ENCODE measurements around the gene INAFM1. TPM values are rescaled to one million over a fixed set of nuclear protein-coding genes. Genes with fewer than 3 reads are reported as not detected.
A peak's percentile ranks its signal among the peaks of the same experiment; 100 is the strongest.
"Not testable (repeated sequence)": the region's sequence is repeated elsewhere in the genome, so short reads cannot be mapped to it uniquely, and the experiment has no call there.

INAFM1 gene
- total and polyA plus RNA-seq, 9 of the 15 experiments (the other 6 are each of a cell fraction or from before 2014, with no cell fraction given), result 0.71 to 30.9 (median 3.1) TPM

- H2AFZ ChIP-seq (ENCODE audit: low read depth, low read length); CTCF ChIA-PET (ENCODE audit: low intra/inter-chr PET ratio); H3K9me3 ChIP-seq (replicated peaks; ENCODE audit: control insufficient read depth, insufficient read depth, low read depth, low read length); in situ Hi-C loops (cut with MboI); H3K79me2 ChIP-seq (ENCODE audit: control insufficient read depth, insufficient read depth, low read length); FAIRE-seq; H3K9ac ChIP-seq (ENCODE audit: insufficient read depth in 1 of 2, low read depth in 2 of 2, low read length in 2 of 2); H4K20me1 ChIP-seq (replicated peaks; ENCODE audit: control insufficient read depth, insufficient read depth, low read length); H3K4me2 ChIP-seq (ENCODE audit: insufficient read depth, low read length); H3K27me3 ChIP-seq (ENCODE audit: control insufficient read depth in 2 of 2, insufficient read depth in 2 of 2, low read length in 2 of 2); intact Hi-C loops (cut with micrococcal nuclease); DNase-seq (ENCODE audit: extremely low read depth in 1 of 4, low spot score in 3 of 4); BruUV-seq (replicated peaks); H3K27ac ChIP-seq (ENCODE audit: extremely low read depth, low read depth, low read length); H3K36me3 ChIP-seq (ENCODE audit: control insufficient read depth, insufficient read depth, low read length); POLR2A ChIA-PET; H3K4me1 ChIP-seq (replicated peaks in 1 of 2; ENCODE audit: control insufficient read depth in 2 of 2, insufficient read depth in 2 of 2, low read length in 2 of 2); H3K4me3 ChIP-seq; ATAC-seq; H3K9me1 ChIP-seq (ENCODE audit: control insufficient read depth, insufficient read depth, low read length): not testable (repeated sequence)
- 40% methylated on average over 3 of the region's 14 CpGs for WGBS (ENCODE audit: insufficient coverage, low coverage, missing lambda C conversion rate)
- TF ChIP-seq PCBP1 (IDR thresholded peaks at IDR 0.05; ENCODE audit: low read depth, low read length, poor library complexity, severe bottlenecking), result peak; percentile 79
Observed at GRCh38 chr19:47300867-47301266, 26.2 kb downstream of the INAFM1 start.

- BruUV-seq (replicated peaks), result no TSS peak
- WGBS (ENCODE audit: insufficient coverage, low coverage, missing lambda C conversion rate), result 75% methylated on average over 4 of the region's 10 CpGs
- Histone ChIP-seq H3K4me2 (ENCODE audit: insufficient read depth, low read length) (no peak overlapping the region), H3K9ac (ENCODE audit: insufficient read depth in 1 of 2, low read depth in 2 of 2, low read length in 2 of 2) (no peak overlapping the region), H3K27ac (ENCODE audit: extremely low read depth, low read depth, low read length) (no peak overlapping the region), H4K20me1 (replicated peaks; ENCODE audit: control insufficient read depth, insufficient read depth, low read length) (no peaks in the 10 kb centered on the region), H3K27me3 (ENCODE audit: control insufficient read depth in 2 of 2, insufficient read depth in 2 of 2, low read length in 2 of 2) (no peaks in the 10 kb centered on the region), H2AFZ (ENCODE audit: low read depth, low read length) (no peak overlapping the region), H3K9me1 (ENCODE audit: control insufficient read depth, insufficient read depth, low read length) (no peaks in the 10 kb centered on the region), H3K9me3 (replicated peaks; ENCODE audit: control insufficient read depth, insufficient read depth, low read depth, low read length) (no peaks in the 10 kb centered on the region), H3K4me1 (replicated peaks in 1 of 2; ENCODE audit: control insufficient read depth in 2 of 2, insufficient read depth in 2 of 2, low read length in 2 of 2) (peaks cover 2 to 7% of the 10 kb centered on the region in 2 experiments; a peak in 4 of 5 replicates), H3K79me2 (ENCODE audit: control insufficient read depth, insufficient read depth, low read length) (no peaks in the 10 kb centered on the region), H3K36me3 (ENCODE audit: control insufficient read depth, insufficient read depth, low read length) (no peaks in the 10 kb centered on the region), H3K4me3 (no peak overlapping the region)
- intact Hi-C loops (cut with micrococcal nuclease) (no loop called here), in situ Hi-C loops (cut with MboI) (no loop called here)
- ChIA-PET CTCF (ENCODE audit: low intra/inter-chr PET ratio) (no interaction called here), POLR2A (no interaction called here)
- no peak for ATAC-seq
- no peak for FAIRE-seq
- DNase-seq (ENCODE audit: extremely low read depth in 1 of 4, low spot score in 3 of 4), result no peak
- no peak for TF ChIP-seq ZNF347 (CRISPR knock-in tag; IDR thresholded peaks at IDR 0.05; ENCODE audit: low read depth)
- TF ChIP-seq E2F1 (CRISPR knock-in tag; IDR thresholded peaks at IDR 0.05), result no peak
- no peak for TF ChIP-seq CAMTA2 (CRISPR knock-in tag; conservative IDR thresholded peaks at IDR 0.05)
- no peak for TF ChIP-seq GABPB2 (CRISPR knock-in tag; conservative IDR thresholded peaks at IDR 0.05)
- no peak for TF ChIP-seq SUPT5H (IDR thresholded peaks at IDR 0.05)
- TF ChIP-seq ZNF445 (CRISPR knock-in tag; IDR thresholded peaks at IDR 0.05; ENCODE audit: low read depth), result no peak
Observed at GRCh38 chr19:47302249-47302648, 27.6 kb downstream of the INAFM1 start.

All from K562 (cell line).